Spleen (tissue), 11 donors: Measurements from ENCODE around the gene PITPNC1. TPM values are rescaled to one million over a fixed set of nuclear protein-coding genes. Genes with fewer than 3 reads are reported as not detected.
"Not testable (repeated sequence)": the region's sequence is repeated elsewhere in the genome, so short reads cannot be mapped to it uniquely, and the experiment has no call there.

ENCODE experiments used
- DNase-seq: peaks from one replicate; pipeline ENCODE4 v3.0.0-alpha.2; 2020
- H3K27ac ChIP-seq, 8 donors: fragments of 200-600 bp; sonication (generic) in 7 of 8; 1 replicate in 4 of 8; 2 replicates in 4 of 8; pipeline versions ENCODE4 v1.5.0 to v1.8.0; 2016 to 2021; ENCODE audit warnings: inconsistent platforms in 4 of 8, mild to moderate bottlenecking in 4 of 8, moderate library complexity in 1 of 8
- H3K27me3 ChIP-seq, 7 donors: fragments of 200-600 bp; sonication (generic) in 6 of 7; replicated peaks in 1 of 7; 1 replicate in 4 of 7; 2 replicates in 3 of 7; pipeline versions ENCODE4 v1.5.0 to v1.8.0; 2016 to 2021; ENCODE audit warnings: inconsistent platforms in 3 of 7, mild to moderate bottlenecking in 1 of 7
- H3K36me3 ChIP-seq, 6 donors: fragments of 200-600 bp; sonication (generic) in 5 of 6; 1 replicate in 4 of 6; 2 replicates in 2 of 6; pipeline versions ENCODE4 v1.5.0 to v1.8.0; 2016 to 2021; ENCODE audit warnings: inconsistent platforms in 2 of 6
- H3K4me1 ChIP-seq, 6 donors: fragments of 200-600 bp; sonication (generic) in 5 of 6; 1 replicate in 3 of 6; 2 replicates in 3 of 6; pipeline versions ENCODE4 v1.5.0 to v1.8.0; 2016 to 2021; ENCODE audit warnings: inconsistent platforms in 3 of 6
- H3K4me3 ChIP-seq, 8 donors: fragments of 200-600 bp; sonication (generic) in 7 of 8; 1 replicate in 4 of 8; 2 replicates in 4 of 8; pipeline versions ENCODE4 v1.5.0 to v1.8.0; 2016 to 2021; ENCODE audit warnings: inconsistent platforms in 4 of 8, mild to moderate bottlenecking in 4 of 8, moderate library complexity in 2 of 8
- H3K9me3 ChIP-seq, 8 donors: fragments of 200-600 bp; sonication (generic) in 7 of 8; 1 replicate in 4 of 8; 2 replicates in 4 of 8; pipeline versions ENCODE4 v1.5.0 to v1.8.0; 2016 to 2021; ENCODE audit warnings: inconsistent platforms in 4 of 8
- CTCF ChIP-seq, 11 experiments: fragments of 200-600 bp in 7 of 11; fragments of 450-650 bp in 4 of 11; sonication (generic) in 4 of 11; IDR thresholded peaks in 8 of 11; conservative IDR thresholded peaks in 3 of 11; 1 replicate in 7 of 11; 2 replicates in 4 of 11; pipeline versions ENCODE4 v1.4.0 to v1.8.0; 2016 to 2021; ENCODE audit warnings: antibody characterized with exemption in 11 of 11, inconsistent platforms in 4 of 11, mild to moderate bottlenecking in 1 of 11
- POLR2A ChIP-seq, 3 donors: fragments of 450-650 bp; IDR thresholded peaks; one replicate each; pipeline ENCODE4 v1.5.1; 2017; ENCODE audit warnings: antibody characterized with exemption in 3 of 3, mild to moderate bottlenecking in 1 of 3
- POLR2AphosphoS5 ChIP-seq, 3 donors: sonication (generic); formaldehyde crosslinking; IDR thresholded peaks; one replicate each; pipeline ENCODE4 v1.5.1; 2017; ENCODE audit warnings: antibody characterized with exemption in 3 of 3
- WGBS, 5 donors: extraction: QIAGEN DNeasy Blood & Tissue Kit in 3 of 5; methylation state at CpG; one replicate each; pipeline versions ENCODE4 v1.1.5 to v1.1.7; 2013 to 2018; 5-methylcytosine and 5-hydroxymethylcytosine counted together
- intact Hi-C: fragments of 100-400 bp; cut with DNase I; formaldehyde crosslinking; loops from one replicate; pipeline ENCODE4 v1.15.0; 2023; ENCODE audit warnings: low total_unique reads
- polyA plus RNA-seq, 3 donors: library from polyadenylated mRNA; stranded (reverse); fragments of 200-250 nt; gene quantifications; one replicate each; pipeline ENCODE4 v1.2.1, GENCODE V29; 2013
- total RNA-seq, 7 donors: library from RNA; depleted of rRNA in 3 of 7; stranded (reverse); fragments of >200 nt in 3 of 7; fragmentation: NEBNext Ultra II Directional in 4 of 7; extraction: Animal tissue kit (Norgen Biotek cat#: 25700) in 4 of 7; gene quantifications; one replicate each; pipeline versions ENCODE4 v1.1.0 to v1.2.1, GENCODE V29; 2016 to 2021
- donor health status: healthy with polysubstance abuse.
- donor health status: DM: no; HTN: no; CAD: no; lungs with moderate emphysema.
- donor health status: DM: no; HTN: no; CAD: no.
- donor health status: Bipolar disorder and iron deficiency.
- donor health status: healthy.
- donor health status: DM: no; HTN: no; CAD: no.
- donor health status: DM: yes; HTN: yes; CAD: no.

The PITPNC1 gene
- total and polyA plus RNA-seq, 10 donors = 5.8 to 33.8 (median 18.8) TPM

GRCh38 chr17:67515490-67516083 lies 138.5 kb downstream of the PITPNC1 start:
- intact Hi-C loops = no loop called here
- H3K4me3 ChIP-seq = no peak overlapping the region
- H3K27me3 ChIP-seq = no peaks in the 10 kb centered on the region
- H3K27ac ChIP-seq = peak overlapping the region in 1 of 8 donors; percentile 34
- no peaks in the 10 kb centered on the region for H3K36me3 ChIP-seq
- WGBS, 5 donors = 56 to 74% (median 65%) methylated on average over 10 of the region's 10 CpGs
- TF ChIP-seq POLR2A (IDR thresholded peaks at IDR 0.05) = no peak
- no peak for TF ChIP-seq POLR2AphosphoS5 (IDR thresholded peaks at IDR 0.05)
- TF ChIP-seq CTCF (IDR thresholded peaks at IDR 0.05 in 8 of 11, conservative IDR thresholded peaks at IDR 0.05 in 3 of 11) = no peak
- peaks cover 0 to 6% (median 0%) of the 10 kb centered on the region in 8 donors for H3K9me3 ChIP-seq
- no peak for DNase-seq
- H3K4me1 ChIP-seq = peaks cover 13 to 58% (median 31%) of the 10 kb centered on the region in 6 donors

DNA sequence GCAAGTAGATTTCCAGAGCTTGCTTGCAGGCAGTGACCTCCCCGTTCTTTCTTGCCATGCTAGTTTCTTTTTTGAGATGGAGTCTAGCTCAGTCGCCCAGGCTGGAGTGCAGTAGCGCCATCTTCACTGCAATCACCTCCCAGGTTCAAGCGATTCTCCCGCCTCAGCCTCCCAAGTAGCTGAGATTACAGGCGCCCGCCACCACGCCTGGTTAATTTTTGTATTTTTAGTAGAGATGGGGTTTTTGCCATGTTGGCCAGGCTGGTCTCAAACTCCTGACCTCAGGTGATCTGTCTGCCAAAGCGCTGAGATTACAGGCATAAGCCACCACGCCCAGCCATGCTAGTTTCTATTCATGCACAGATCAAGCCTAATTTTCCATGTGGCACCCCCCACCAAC lies 139.5 kb downstream of the PITPNC1 start:
- H3K36me3 ChIP-seq, intact Hi-C loops, H3K27me3 ChIP-seq, H3K27ac ChIP-seq, H3K4me3 ChIP-seq, H3K9me3 ChIP-seq, DNase-seq: not testable (repeated sequence)
- H3K4me1 ChIP-seq = peaks cover 13 to 60% (median 38%) of the 10 kb centered on the region in 6 donors
- WGBS, 5 donors = 92 to 98% (median 95%) methylated on average over 10 of the region's 10 CpGs

DNA sequence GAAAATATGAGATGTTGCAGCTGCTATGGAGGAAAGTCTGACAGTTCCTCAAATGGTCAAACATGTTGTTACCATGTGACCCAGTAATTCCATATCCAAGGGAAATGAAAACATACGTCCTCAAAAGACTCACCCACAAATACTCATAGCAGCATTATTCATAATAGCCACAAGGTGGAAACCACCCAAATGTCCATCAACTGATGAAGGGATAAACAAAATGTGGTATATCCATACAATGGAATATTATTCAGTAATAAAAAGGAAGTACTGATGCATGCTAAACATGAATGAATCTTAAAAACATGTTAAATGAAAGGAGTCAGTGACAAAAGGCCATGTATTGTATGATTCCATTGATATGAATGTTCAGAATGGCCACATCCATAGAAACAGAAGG lies 140.2 kb downstream of the PITPNC1 start:
- TF ChIP-seq POLR2A (IDR thresholded peaks at IDR 0.05) (no peak), POLR2AphosphoS5 (IDR thresholded peaks at IDR 0.05) (no peak), CTCF (IDR thresholded peaks at IDR 0.05 in 8 of 11, conservative IDR thresholded peaks at IDR 0.05 in 3 of 11) (no peak)
- peaks cover 13 to 64% (median 38%) of the 10 kb centered on the region in 6 donors for H3K4me1 ChIP-seq
- WGBS, 5 donors = 36 to 70% (median 58%) methylated on average over 1 of the region's 1 CpG
- H3K4me3 ChIP-seq = no peak overlapping the region
- DNase-seq = no peak
- intact Hi-C loops = no loop called here
- no peak overlapping the region for H3K27ac ChIP-seq
- no peaks in the 10 kb centered on the region for H3K27me3 ChIP-seq
- no peaks in the 10 kb centered on the region for H3K36me3 ChIP-seq
- peaks cover 0 to 6% (median 0%) of the 10 kb centered on the region in 8 donors for H3K9me3 ChIP-seq

DNA sequence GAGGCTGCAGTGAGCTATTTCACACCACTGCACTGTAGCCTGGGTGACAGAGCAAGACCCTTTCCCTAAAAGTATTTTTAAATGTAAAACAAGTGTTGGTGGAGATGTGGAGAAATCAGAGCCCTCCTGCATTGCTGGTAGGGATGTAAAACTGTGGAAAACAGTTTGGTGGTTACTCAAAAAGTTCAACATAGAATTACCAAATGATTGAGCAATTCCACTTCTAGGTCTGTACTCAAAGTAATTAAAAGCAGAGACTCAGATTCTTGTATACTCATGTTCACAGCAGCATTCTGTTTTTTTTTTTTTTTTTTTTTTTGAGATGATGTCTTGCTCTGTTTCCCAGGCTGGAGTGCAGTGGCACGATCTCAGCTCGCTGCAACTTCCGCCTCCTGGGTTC lies 141.8 kb downstream of the PITPNC1 start:
- Histone ChIP-seq H3K4me3 (no peak overlapping the region), H3K27ac (no peak overlapping the region), H3K36me3 (no peaks in the 10 kb centered on the region), H3K27me3 (no peaks in the 10 kb centered on the region), H3K9me3 (peaks cover 0 to 6% (median 0%) of the 10 kb centered on the region in 8 donors), H3K4me1 (peaks cover 13 to 69% (median 38%) of the 10 kb centered on the region in 6 donors)
- DNase-seq = no peak
- 93 to 97% (median 94%) methylated on average over 3 of the region's 3 CpGs for WGBS, 5 donors
- intact Hi-C loops = no loop called here
- TF ChIP-seq POLR2AphosphoS5 (IDR thresholded peaks at IDR 0.05) (no peak), CTCF (IDR thresholded peaks at IDR 0.05 in 8 of 11, conservative IDR thresholded peaks at IDR 0.05 in 3 of 11) (no peak), POLR2A (IDR thresholded peaks at IDR 0.05) (no peak)
